AG10803 (cell line): ENCODE data around the gene BBX.
A peak's percentile ranks its signal among the peaks of the same experiment; 100 is the strongest.

ENCODE experiments used
- DNase-seq: peaks from one replicate; pipeline ENCODE4 v3.0.0; 2010; ENCODE audit warnings: low read depth
- H3K4me3 ChIP-seq: 2 replicates; pipeline ENCODE4 v1.5.1; 2011; ENCODE audit warnings: mild to moderate bottlenecking, low read length, control low read depth
- CTCF ChIP-seq: conservative IDR thresholded peaks from 2 replicates; pipeline ENCODE4 v1.5.1; 2011; ENCODE audit warnings: mild to moderate bottlenecking, low read length, control low read depth, inconsistent platforms

The BBX gene

GRCh38 chr3:107854733-107855132, 332.0 kb downstream of the BBX start:
- DNase-seq, result no peak
- no peak for TF ChIP-seq CTCF

GRCh38 chr3:107855710-107856109, 332.9 kb downstream of the BBX start:
- no peak overlapping the region for H3K4me3 ChIP-seq
- TF ChIP-seq CTCF, result peak; percentile 30
- peak; percentile 21 for DNase-seq

More at GRCh38 chr3:107854733-107855132, 332.0 kb downstream of the BBX start:
- H3K4me3 ChIP-seq, result no peak overlapping the region

- no peak for DNase-seq
- H3K4me3 ChIP-seq, result no peak overlapping the region
Measured at GRCh38 chr3:107857854-107858253, 335.1 kb downstream of the BBX start.

GRCh38 chr3:107858876-107859275, 336.1 kb downstream of the BBX start:
- no peak for TF ChIP-seq CTCF
- DNase-seq, result no peak
- no peak overlapping the region for H3K4me3 ChIP-seq

More at GRCh38 chr3:107857854-107858253, 335.1 kb downstream of the BBX start:
- no peak for TF ChIP-seq CTCF
